Activated CD4-positive, alpha-beta memory T cell treated with anti-CD3 and anti-CD28 coated beads, Interleukin-2, amount 10 ng/mL, durations not matched to agents 7 days and 5 days (primary cell): ENCODE results near the gene PDGFC. TPM values are rescaled to one million over a fixed set of nuclear protein-coding genes. Genes with fewer than 3 reads are reported as not detected.

ENCODE experiments used
- CTCF ChIA-PET: fragments of 350-600 bp; sonication (Branson Sonifier 250); formaldehyde crosslinking; loops from one replicate; lab custom pipeline; 2021; ENCODE audit warnings: antibody characterized with exemption, inconsistent platforms; lab: Charles Lee
- POLR2A ChIA-PET: fragments of 350-600 bp; sonication (Branson Sonifier 250); formaldehyde crosslinking; loops from one replicate; lab custom pipeline; 2021; ENCODE audit warnings: antibody characterized with exemption; lab: Charles Lee
- DNase-seq: peaks from one replicate; pipeline ENCODE4 v3.0.0-alpha.2; 2020
- H3K27ac Mint-ChIP-seq: one replicate; pipeline ENCODE4 v1.8.0; 2021; ENCODE audit warnings: mild to moderate bottlenecking, mixed read lengths
- H3K27me3 Mint-ChIP-seq: one replicate; pipeline ENCODE4 v1.8.0; 2021; ENCODE audit warnings: mixed read lengths
- H3K36me3 Mint-ChIP-seq: one replicate; pipeline ENCODE4 v1.8.0; 2021; ENCODE audit warnings: low read depth, mixed read lengths
- H3K4me1 Mint-ChIP-seq: one replicate; pipeline ENCODE4 v1.8.0; 2021; ENCODE audit warnings: mixed read lengths
- H3K4me3 Mint-ChIP-seq: one replicate; pipeline ENCODE4 v1.8.0; 2021; ENCODE audit warnings: mild to moderate bottlenecking, mixed read lengths
- H3K9me3 Mint-ChIP-seq: one replicate; pipeline ENCODE4 v1.8.0; 2021; ENCODE audit warnings: mixed read lengths
- total RNA-seq, 2 experiments: library from RNA; stranded (reverse); gene quantifications; one replicate each; pipeline ENCODE4 v1.2.3, GENCODE V29; 2021

The PDGFC gene
- total RNA-seq, 2 experiments from 2014 or later, result not detected

GRCh38 chr4:156998500-156999174 lies 27.0 kb upstream of the PDGFC start:
- no peaks in the 10 kb centered on the region for H3K9me3 Mint-ChIP-seq
- no peak overlapping the region for H3K27ac Mint-ChIP-seq
- H3K4me3 Mint-ChIP-seq, result no peak overlapping the region
- ChIA-PET CTCF (no interaction called here), POLR2A (no interaction called here)
- H3K4me1 Mint-ChIP-seq, result no peaks in the 10 kb centered on the region
- no peak for DNase-seq
- no peaks in the 10 kb centered on the region for H3K36me3 Mint-ChIP-seq
- no peaks in the 10 kb centered on the region for H3K27me3 Mint-ChIP-seq

- H3K27ac Mint-ChIP-seq, result no peak overlapping the region
- no peaks in the 10 kb centered on the region for H3K36me3 Mint-ChIP-seq
- ChIA-PET CTCF (no interaction called here), POLR2A (no interaction called here)
- DNase-seq, result no peak
- no peaks in the 10 kb centered on the region for H3K27me3 Mint-ChIP-seq
- no peak overlapping the region for H3K4me3 Mint-ChIP-seq
- no peaks in the 10 kb centered on the region for H3K4me1 Mint-ChIP-seq
- H3K9me3 Mint-ChIP-seq, result peaks cover 9% of the 10 kb centered on the region
Measured at GRCh38 chr4:156992943-156993342, 21.3 kb upstream of the PDGFC start.

- ChIA-PET POLR2A (no interaction called here), CTCF (no interaction called here)
- no peak overlapping the region for H3K4me3 Mint-ChIP-seq
- H3K36me3 Mint-ChIP-seq, result no peaks in the 10 kb centered on the region
- H3K4me1 Mint-ChIP-seq, result no peaks in the 10 kb centered on the region
- peaks cover 11% of the 10 kb centered on the region for H3K9me3 Mint-ChIP-seq
- H3K27ac Mint-ChIP-seq, result no peak overlapping the region
- H3K27me3 Mint-ChIP-seq, result no peaks in the 10 kb centered on the region
- no peak for DNase-seq
Measured at GRCh38 chr4:156991161-156991560, 19.6 kb upstream of the PDGFC start.

- no peaks in the 10 kb centered on the region for H3K36me3 Mint-ChIP-seq
- DNase-seq, result no peak
- H3K9me3 Mint-ChIP-seq, result peaks cover 7% of the 10 kb centered on the region
- H3K27ac Mint-ChIP-seq, result no peak overlapping the region
- H3K4me1 Mint-ChIP-seq, result no peaks in the 10 kb centered on the region
- ChIA-PET CTCF (no interaction called here), POLR2A (no interaction called here)
- H3K27me3 Mint-ChIP-seq, result no peaks in the 10 kb centered on the region
- H3K4me3 Mint-ChIP-seq, result no peak overlapping the region
Measured at GRCh38 chr4:156983366-156983765, 11.8 kb upstream of the PDGFC start.

GRCh38 chr4:156981262-156981769 lies 9.7 kb upstream of the PDGFC start:
- Mint-ChIP-seq H3K4me1 (no peaks in the 10 kb centered on the region), H3K36me3 (no peaks in the 10 kb centered on the region), H3K9me3 (peaks cover 5% of the 10 kb centered on the region), H3K27me3 (no peaks in the 10 kb centered on the region), H3K27ac (no peak overlapping the region), H3K4me3 (no peak overlapping the region)
- no peak for DNase-seq
- CTCF ChIA-PET, result interaction anchor here (0.9 kb wide), 1 partner anchor 13 kb away, joined by 3 read pairs; no protein-coding TSS in a partner anchor
- POLR2A ChIA-PET, result no interaction called here

GRCh38 chr4:156977435-156978160 lies 6.0 kb upstream of the PDGFC start:
- Mint-ChIP-seq H3K27ac (no peak overlapping the region), H3K27me3 (peaks cover 9% of the 10 kb centered on the region), H3K36me3 (no peaks in the 10 kb centered on the region), H3K4me3 (no peak overlapping the region), H3K9me3 (no peaks in the 10 kb centered on the region), H3K4me1 (no peaks in the 10 kb centered on the region)
- no peak for DNase-seq
- POLR2A ChIA-PET, result no interaction called here
- CTCF ChIA-PET, result interaction anchor here (1.0 kb wide), 1 partner anchor 10 kb away, joined by 3 read pairs; no protein-coding TSS in a partner anchor

GRCh38 chr4:156976147-156976546 lies 4.5 kb upstream of the PDGFC start:
- Mint-ChIP-seq H3K4me3 (no peak overlapping the region), H3K9me3 (no peaks in the 10 kb centered on the region), H3K27ac (no peak overlapping the region), H3K36me3 (no peaks in the 10 kb centered on the region), H3K27me3 (peaks cover 15% of the 10 kb centered on the region), H3K4me1 (no peaks in the 10 kb centered on the region)
- ChIA-PET CTCF (no interaction called here), POLR2A (no interaction called here)
- no peak for DNase-seq

GRCh38 chr4:156975686-156976085 lies 4.1 kb upstream of the PDGFC start:
- Mint-ChIP-seq H3K27ac (no peak overlapping the region), H3K4me3 (no peak overlapping the region), H3K36me3 (no peaks in the 10 kb centered on the region), H3K27me3 (peaks cover 20% of the 10 kb centered on the region), H3K4me1 (no peaks in the 10 kb centered on the region), H3K9me3 (no peaks in the 10 kb centered on the region)
- POLR2A ChIA-PET, result no interaction called here
- no peak for DNase-seq
- CTCF ChIA-PET, result no interaction called here

GRCh38 chr4:156974264-156974663 lies 2.7 kb upstream of the PDGFC start:
- POLR2A ChIA-PET, result no interaction called here
- Mint-ChIP-seq H3K27me3 (peaks cover 34% of the 10 kb centered on the region), H3K4me1 (peaks cover 3% of the 10 kb centered on the region)

GRCh38 chr4:156972379-156973015 lies 898 bp upstream of the PDGFC start:
- POLR2A ChIA-PET, result no interaction called here
- no peak for DNase-seq
- Mint-ChIP-seq H3K9me3 (no peaks in the 10 kb centered on the region), H3K4me1 (peaks cover 3% of the 10 kb centered on the region), H3K27ac (no peak overlapping the region), H3K27me3 (peaks cover 42% of the 10 kb centered on the region), H3K4me3 (no peak overlapping the region), H3K36me3 (peaks cover 4% of the 10 kb centered on the region)
- CTCF ChIA-PET, result interaction anchor here (1.6 kb wide), 1 partner anchor 9 kb away, joined by 3 read pairs; no protein-coding TSS in a partner anchor

More at GRCh38 chr4:156974264-156974663, 2.7 kb upstream of the PDGFC start:
- peaks cover 4% of the 10 kb centered on the region for H3K36me3 Mint-ChIP-seq
- H3K9me3 Mint-ChIP-seq, result no peaks in the 10 kb centered on the region
- H3K4me3 Mint-ChIP-seq, result no peak overlapping the region
- no peak overlapping the region for H3K27ac Mint-ChIP-seq
- CTCF ChIA-PET, result no interaction called here
- no peak for DNase-seq

- ChIA-PET CTCF (no interaction called here), POLR2A (no interaction called here)
- H3K4me1 Mint-ChIP-seq, result peaks cover 3% of the 10 kb centered on the region
- H3K9me3 Mint-ChIP-seq, result no peaks in the 10 kb centered on the region
- no peak for DNase-seq
- no peak overlapping the region for H3K4me3 Mint-ChIP-seq
- H3K36me3 Mint-ChIP-seq, result peaks cover 4% of the 10 kb centered on the region
- no peak overlapping the region for H3K27ac Mint-ChIP-seq
- peaks cover 42% of the 10 kb centered on the region for H3K27me3 Mint-ChIP-seq
Measured at GRCh38 chr4:156971165-156971675, 379 bp downstream of the PDGFC start.

GRCh38 chr4:156970501-156971164 lies 966 bp downstream of the PDGFC start:
- peaks cover 42% of the 10 kb centered on the region for H3K27me3 Mint-ChIP-seq

More at GRCh38 chr4:156970501-156971164, 966 bp downstream of the PDGFC start:
- Mint-ChIP-seq H3K4me1 (peaks cover 3% of the 10 kb centered on the region), H3K9me3 (no peaks in the 10 kb centered on the region), H3K36me3 (peaks cover 4% of the 10 kb centered on the region), H3K27ac (no peak overlapping the region), H3K4me3 (no peak overlapping the region)
- DNase-seq, result no peak
- CTCF ChIA-PET, result no interaction called here
- POLR2A ChIA-PET, result no interaction called here
